ENCODE data around the gene ADARB2. TPM values are rescaled to one million over a fixed set of nuclear protein-coding genes. Genes with fewer than 3 reads are reported as not detected.
"Not testable (repeated sequence)": the region's sequence is repeated elsewhere in the genome, so short reads cannot be mapped to it uniquely, and the experiment has no call there.

The ADARB2 gene
- polyA plus RNA-seq, 1 of the 3 experiments (the other 2 are of a cell fraction) = not detected

GRCh38 chr10:1538531-1539061 lies 198.7 kb downstream of the ADARB2 start (continued):
- TF ChIP-seq CTCF (IDR thresholded peaks at IDR 0.05) (no peak), NRF1 (IDR thresholded peaks at IDR 0.05; ENCODE audit: low read depth, low read length) (no peak)

- POLR2A ChIA-PET = no interaction called here
- TF ChIP-seq YY1 (IDR thresholded peaks at IDR 0.05; ENCODE audit: low read depth) = no peak
- TF ChIP-seq IRF3 (IDR thresholded peaks at IDR 0.05; ENCODE audit: low read depth, low read length) = no peak
- no peak for TF ChIP-seq ZBTB33 (IDR thresholded peaks at IDR 0.05; ENCODE audit: borderline replicate concordance, low read depth)
- no peak for TF ChIP-seq RCOR1 (IDR thresholded peaks at IDR 0.05; ENCODE audit: low read length)
- no peak for TF ChIP-seq NFIC (IDR thresholded peaks at IDR 0.05; ENCODE audit: borderline replicate concordance)
- no peak for TF ChIP-seq POLR2AphosphoS5 (IDR thresholded peaks at IDR 0.05; ENCODE audit: low read depth, low read length)
- TF ChIP-seq CTCF (IDR thresholded peaks at IDR 0.05) = no peak
- TF ChIP-seq SMC3 (IDR thresholded peaks at IDR 0.05; ENCODE audit: low read depth, low read length) = no peak
- TF ChIP-seq MEF2A (IDR thresholded peaks at IDR 0.05; ENCODE audit: borderline replicate concordance, low read depth) = no peak
- no peak for TF ChIP-seq TEAD4 (IDR thresholded peaks at IDR 0.05; ENCODE audit: borderline replicate concordance, insufficient read depth)
- TF ChIP-seq TAF1 (IDR thresholded peaks at IDR 0.05; ENCODE audit: borderline replicate concordance, low read depth, low read length) = no peak
- no peak for TF ChIP-seq ELF1 (IDR thresholded peaks at IDR 0.05)
- no peak for TF ChIP-seq NRF1 (IDR thresholded peaks at IDR 0.05; ENCODE audit: low read depth, low read length)
- no peak for TF ChIP-seq CHD2 (IDR thresholded peaks at IDR 0.05; ENCODE audit: low read length, partially characterized antibody)
- no peak for TF ChIP-seq FOXM1 (IDR thresholded peaks at IDR 0.05; ENCODE audit: low read depth)
- no peak for TF ChIP-seq RAD21 (IDR thresholded peaks at IDR 0.05; ENCODE audit: low read length)
- no peak for TF ChIP-seq GATA2 (CRISPR knock-in tag; IDR thresholded peaks at IDR 0.05)
- no peak for TF ChIP-seq RFX5 (IDR thresholded peaks at IDR 0.05; ENCODE audit: low read length)
- TF ChIP-seq PBX3 (IDR thresholded peaks at IDR 0.05) = no peak
- no peak overlapping the region for H3K9ac ChIP-seq
- CTCF ChIA-PET = no interaction called here
- no peak overlapping the region for H3K4me3 ChIP-seq (ENCODE audit: low read depth in 2 of 2, low read length in 1 of 2)
- H3K79me2 ChIP-seq (ENCODE audit: insufficient read depth) = no peaks in the 10 kb centered on the region
- H2AFZ ChIP-seq (ENCODE audit: low read depth) = no peak overlapping the region
- H3F3A ChIP-seq (replicated peaks; ENCODE audit: insufficient read depth) = no peaks in the 10 kb centered on the region
- WGBS (ENCODE audit: low lambda C conversion rate) = 24% methylated on average over 6 of the region's 8 CpGs
- DNase-seq = no peak
- H3K27ac ChIP-seq (ENCODE audit: low read depth in 2 of 2, low read length in 1 of 2) = no peak overlapping the region
- H3K27me3 ChIP-seq (ENCODE audit: insufficient read depth) = no peaks in the 10 kb centered on the region
- no peaks in the 10 kb centered on the region for H3K36me3 ChIP-seq (replicated peaks in 1 of 2; ENCODE audit: control insufficient read depth in 1 of 2, insufficient read depth in 2 of 2, low read length in 1 of 2)
- no peaks in the 10 kb centered on the region for H3K9me2 ChIP-seq
- H3K4me1 ChIP-seq (ENCODE audit: control insufficient read depth in 1 of 2, insufficient read depth in 2 of 2, low read depth in 1 of 2, low read length in 1 of 2) = no peaks in the 10 kb centered on the region
- no peak overlapping the region for H3K4me2 ChIP-seq
- peaks cover 3% of the 10 kb centered on the region; the same call in 1 of the 2 replicates for H3K9me3 ChIP-seq
- no peaks in the 10 kb centered on the region for H4K20me1 ChIP-seq (ENCODE audit: insufficient read depth)
Observed at GRCh38 chr10:1538121-1538520, 199.2 kb downstream of the ADARB2 start.

- H3K9ac ChIP-seq; H3K9me3 ChIP-seq; POLR2A ChIA-PET; H3K4me1 ChIP-seq (ENCODE audit: control insufficient read depth in 1 of 2, insufficient read depth in 2 of 2, low read depth in 1 of 2, low read length in 1 of 2); H3K27ac ChIP-seq (ENCODE audit: low read depth in 2 of 2, low read length in 1 of 2); DNase-seq; H2AFZ ChIP-seq (ENCODE audit: low read depth); H3K9me2 ChIP-seq; H3K36me3 ChIP-seq (replicated peaks in 1 of 2; ENCODE audit: control insufficient read depth in 1 of 2, insufficient read depth in 2 of 2, low read length in 1 of 2); H3K27me3 ChIP-seq (ENCODE audit: insufficient read depth); H3F3A ChIP-seq (replicated peaks; ENCODE audit: insufficient read depth); H4K20me1 ChIP-seq (ENCODE audit: insufficient read depth); H3K79me2 ChIP-seq (ENCODE audit: insufficient read depth); CTCF ChIA-PET; H3K4me3 ChIP-seq (ENCODE audit: low read depth in 2 of 2, low read length in 1 of 2); H3K4me2 ChIP-seq: not testable (repeated sequence)
- 39% methylated on average over 2 of the region's 2 CpGs for WGBS (ENCODE audit: low lambda C conversion rate)
Observed at GRCh38 chr10:1537449-1537848, 199.9 kb downstream of the ADARB2 start.
